Stimulated activated CD8-positive, alpha-beta memory T cell treated with anti-CD3 and anti-CD28 coated beads, Interleukin-7, amount 100 ng/mL, for 24 hours (primary cell): Measurements from ENCODE around the gene MYO1H.

Source experiments
- DNase-seq: peaks from one replicate; pipeline ENCODE4 v3.0.0-alpha.2; 2020; ENCODE audit warnings: low read depth

MYO1H gene

DNA sequence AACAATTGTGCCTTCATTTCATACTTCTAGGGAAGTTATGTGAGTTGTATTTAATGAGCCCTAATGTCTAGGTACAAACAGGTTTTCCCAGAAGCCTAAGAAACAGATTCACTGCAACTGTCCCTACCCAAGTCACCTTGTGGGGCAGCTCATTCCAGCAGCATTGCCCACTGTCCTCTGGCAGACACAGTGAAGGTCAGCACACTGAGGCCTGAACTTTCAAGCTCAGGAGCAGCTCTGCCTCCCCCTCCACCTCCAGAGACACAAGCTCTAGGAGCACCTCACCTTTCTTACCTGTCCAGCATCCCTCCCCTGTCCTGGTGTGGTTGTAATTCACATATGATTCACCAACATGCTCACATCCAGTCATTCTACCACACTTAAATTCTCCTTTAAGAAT, 145.4 kb downstream of the MYO1H start:
- DNase-seq = no peak

DNA sequence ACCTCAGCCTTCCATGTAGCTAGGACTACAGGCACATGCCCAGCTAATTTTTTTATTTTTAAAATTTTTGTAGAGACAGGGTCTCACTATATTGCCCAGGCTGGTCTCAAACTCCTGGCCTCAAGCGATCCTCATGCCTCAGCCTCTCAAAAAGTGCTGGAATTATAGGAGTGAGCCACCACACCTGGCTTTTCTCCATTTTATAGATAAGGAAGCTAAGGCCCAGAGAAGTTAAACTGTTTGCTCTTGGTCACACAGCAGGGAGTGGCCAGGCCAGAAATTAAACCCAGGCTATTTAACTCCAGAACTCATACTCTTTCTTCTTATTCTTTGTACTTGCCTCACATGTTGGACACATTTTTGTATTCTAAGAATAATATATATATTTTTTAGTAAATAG, 146.2 kb downstream of the MYO1H start:
- DNase-seq = no peak

DNA sequence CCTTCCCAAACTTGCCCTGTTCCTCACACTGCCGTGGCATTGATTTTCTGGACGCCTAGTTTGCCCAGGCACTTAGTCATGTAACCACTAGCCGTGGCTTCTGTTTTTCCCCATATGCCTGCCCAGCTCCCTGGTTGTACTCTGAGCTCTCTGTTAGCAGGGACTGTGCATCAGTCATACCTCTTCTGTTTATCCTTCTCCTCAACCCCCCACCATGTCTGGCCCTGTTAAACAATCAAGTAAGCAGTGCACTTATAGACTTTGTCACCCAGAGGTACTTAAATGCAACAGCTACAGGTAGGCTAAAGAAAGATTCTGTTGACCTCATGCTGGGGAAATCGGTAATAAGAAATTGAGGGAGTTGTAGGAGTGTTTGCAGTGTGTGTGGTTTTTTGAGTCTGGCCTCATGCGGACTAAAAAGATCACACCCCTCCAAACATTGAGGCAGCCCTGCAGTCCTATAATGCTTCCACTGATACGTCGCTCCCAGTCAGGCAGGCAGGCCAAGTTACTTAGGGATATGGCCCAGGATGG, 146.7 kb downstream of the MYO1H start:
- no peak for DNase-seq

DNA sequence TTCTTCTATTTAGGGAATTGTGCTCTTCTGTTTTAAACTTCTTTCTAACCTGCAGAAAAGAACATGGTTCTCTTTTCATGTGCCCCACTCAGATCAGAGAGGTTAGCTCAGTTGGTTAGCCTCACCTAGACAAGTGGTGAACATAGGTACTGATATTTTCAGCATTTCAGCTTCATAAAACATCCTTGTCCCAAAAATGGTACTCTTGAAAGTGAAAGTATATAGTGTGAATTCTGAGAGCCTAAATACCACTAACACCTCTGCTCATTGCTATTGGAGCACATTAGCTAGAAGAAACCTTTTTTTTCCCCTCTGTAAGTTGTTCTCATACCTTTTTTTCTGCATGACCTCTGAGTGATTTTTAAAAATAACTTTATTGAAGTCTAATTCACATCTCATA, 147.3 kb downstream of the MYO1H start:
- DNase-seq = no peak

DNA sequence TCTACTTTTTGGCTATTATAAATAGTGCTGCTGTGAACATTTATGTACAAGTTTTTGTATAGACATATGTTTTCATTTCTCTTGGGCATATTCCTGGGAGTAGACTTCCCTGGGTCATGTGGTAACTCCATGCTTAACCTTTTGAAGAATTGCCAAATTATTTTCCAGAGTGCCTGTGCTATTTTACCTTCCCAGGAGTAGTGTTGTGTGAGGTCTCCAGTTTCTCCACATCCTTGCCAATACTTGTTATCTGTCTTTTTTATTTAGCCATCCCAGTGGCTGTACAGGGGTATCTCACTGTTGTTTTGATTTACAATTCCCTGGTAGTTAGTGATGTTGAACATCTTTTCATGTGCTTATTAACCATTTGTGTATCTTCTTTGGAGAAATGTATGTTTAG, 148.6 kb downstream of the MYO1H start:
- DNase-seq = no peak

DNA sequence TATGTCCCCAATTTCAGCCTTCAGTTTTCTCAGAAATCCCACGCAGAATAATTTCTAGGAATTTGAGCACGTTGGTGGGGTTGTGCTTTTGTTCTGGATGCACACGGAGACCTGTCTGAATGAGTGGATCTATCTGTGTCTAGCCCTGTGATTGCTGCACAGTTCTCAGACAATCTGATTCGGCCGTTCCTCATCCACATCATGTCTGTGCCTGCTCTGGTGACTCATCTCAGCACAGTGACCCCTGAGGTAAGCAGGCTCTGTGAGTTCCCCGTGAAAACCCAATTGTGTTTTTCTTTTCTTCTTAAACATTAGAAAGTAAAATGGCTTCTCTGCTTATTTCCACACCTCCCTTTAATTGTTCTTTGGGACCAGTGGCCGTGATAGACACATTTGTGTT, 150.0 kb downstream of the MYO1H start:
- no peak for DNase-seq
